ENCODE measurements around the gene NDUFS2.

DNA sequence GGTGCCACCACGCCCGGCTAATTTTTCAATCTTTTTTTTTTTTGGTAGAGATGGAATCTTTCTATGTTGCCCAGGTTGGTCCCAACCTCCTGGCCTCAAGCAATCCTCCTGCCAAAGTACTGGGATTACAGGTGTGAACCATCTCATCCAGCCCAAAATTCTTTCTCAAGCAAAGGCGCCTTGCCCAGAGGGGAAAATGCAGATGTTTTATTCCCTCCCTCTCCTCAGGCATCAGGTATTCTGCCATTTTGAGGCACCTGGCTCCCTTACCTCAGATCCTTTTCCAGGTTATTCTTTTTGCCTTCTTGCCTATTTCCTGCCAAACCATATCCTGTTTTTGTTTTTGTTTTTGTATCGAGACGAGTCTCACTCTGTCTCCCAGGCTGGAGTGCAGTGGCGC lies 13.8 kb upstream of the NDUFS2 start:
- TF ChIP-seq EZH2 (IDR thresholded peaks at IDR 0.05; ENCODE audit: insufficient read depth, poor library complexity, severe bottlenecking) (no peak), EZH2phosphoT487 (IDR thresholded peaks at IDR 0.05; ENCODE audit: insufficient read depth, low read depth) (no peak)
